HL-60/S4 (cell line): ENCODE data around the gene PLCXD3.

Experiments
- in situ Hi-C: fragments of 300-500 bp; cut with MboI; formaldehyde crosslinking; loops from 2 replicates; pipeline ENCODE4 v1.14.3; 2022; ENCODE audit warnings: low sequenced_read_pairs

Gene PLCXD3

GRCh38 chr5:41289970-41290464, 220.4 kb downstream of the PLCXD3 start:
- in situ Hi-C loops: no loop called here

- in situ Hi-C loops: no loop called here
These were observed 223.7 kb downstream of the PLCXD3 start for GRCh38 chr5:41286696-41287095.

- in situ Hi-C loops: no loop called here
These were observed 224.2 kb downstream of the PLCXD3 start for GRCh38 chr5:41286165-41286564.

- in situ Hi-C loops: no loop called here
These were observed 225.5 kb downstream of the PLCXD3 start for GRCh38 chr5:41284938-41285337.

GRCh38 chr5:41281215-41281810, 229.1 kb downstream of the PLCXD3 start:
- in situ Hi-C loops: no loop called here

- in situ Hi-C loops: no loop called here
These were observed 231.4 kb downstream of the PLCXD3 start for GRCh38 chr5:41279040-41279439.

GRCh38 chr5:41277476-41278245, 232.7 kb downstream of the PLCXD3 start:
- in situ Hi-C loops: no loop called here

- in situ Hi-C loops: no loop called here
These were observed 234.4 kb downstream of the PLCXD3 start for GRCh38 chr5:41275813-41276512.

- in situ Hi-C loops: no loop called here
These were observed 239.8 kb downstream of the PLCXD3 start for GRCh38 chr5:41270423-41271251.

- in situ Hi-C loops: no loop called here
These were observed 241.5 kb downstream of the PLCXD3 start for GRCh38 chr5:41268894-41269293.

- in situ Hi-C loops: no loop called here
These were observed 244.0 kb downstream of the PLCXD3 start for GRCh38 chr5:41266377-41266776.

- in situ Hi-C loops: no loop called here
These were observed 246.4 kb downstream of the PLCXD3 start for GRCh38 chr5:41264019-41264418.

- in situ Hi-C loops: no loop called here
These were observed 247.1 kb downstream of the PLCXD3 start for GRCh38 chr5:41263335-41263734.
